GM19468 (cell line): Measurements from ENCODE around the gene ST6GALNAC3.

Experiments used
- ATAC-seq: cut with Tn5 transposase; IDR thresholded peaks from one replicate; pipeline ENCODE4 v1.9.1; 2021; ENCODE audit warnings: mild to moderate bottlenecking, moderate library complexity, moderate number of reproducible peaks; ENCODE audit not compliant: unreplicated experiment; ENCODE audit errors: extremely low read depth

Gene ST6GALNAC3

GRCh38 chr1:76381450-76382097 lies 307.0 kb downstream of the ST6GALNAC3 start:
- no peak for ATAC-seq

- no peak for ATAC-seq
These were observed 313.7 kb downstream of the ST6GALNAC3 start for GRCh38 chr1:76388261-76388660.

- no peak for ATAC-seq
These were observed 315.9 kb downstream of the ST6GALNAC3 start for GRCh38 chr1:76390456-76390855.

GRCh38 chr1:76395059-76395458 lies 320.5 kb downstream of the ST6GALNAC3 start:
- ATAC-seq, result no peak

- ATAC-seq, result no peak
These were observed 327.6 kb downstream of the ST6GALNAC3 start for GRCh38 chr1:76402128-76402527.

GRCh38 chr1:76408303-76408702 lies 333.8 kb downstream of the ST6GALNAC3 start:
- ATAC-seq, result no peak

GRCh38 chr1:76410499-76410898 lies 336.0 kb downstream of the ST6GALNAC3 start:
- no peak for ATAC-seq

- ATAC-seq, result no peak
These were observed 344.0 kb downstream of the ST6GALNAC3 start for GRCh38 chr1:76418531-76418930.

GRCh38 chr1:76419603-76420002 lies 345.1 kb downstream of the ST6GALNAC3 start:
- no peak for ATAC-seq

GRCh38 chr1:76425201-76426145 lies 350.9 kb downstream of the ST6GALNAC3 start:
- no peak for ATAC-seq

GRCh38 chr1:76426606-76427005 lies 352.1 kb downstream of the ST6GALNAC3 start:
- no peak for ATAC-seq

- ATAC-seq, result no peak
These were observed 353.5 kb downstream of the ST6GALNAC3 start for GRCh38 chr1:76428028-76428427.

- no peak for ATAC-seq
These were observed 356.0 kb downstream of the ST6GALNAC3 start for GRCh38 chr1:76430531-76430930.

GRCh38 chr1:76433526-76433925 lies 359.0 kb downstream of the ST6GALNAC3 start:
- no peak for ATAC-seq

- ATAC-seq, result no peak
These were observed 368.7 kb downstream of the ST6GALNAC3 start for GRCh38 chr1:76443217-76443616.

- ATAC-seq, result no peak
These were observed 370.2 kb downstream of the ST6GALNAC3 start for GRCh38 chr1:76444773-76445172.

- no peak for ATAC-seq
These were observed 375.7 kb downstream of the ST6GALNAC3 start for GRCh38 chr1:76450229-76450628.

- no peak for ATAC-seq
These were observed 388.7 kb downstream of the ST6GALNAC3 start for GRCh38 chr1:76463278-76463677.

GRCh38 chr1:76463849-76464248 lies 389.3 kb downstream of the ST6GALNAC3 start:
- no peak for ATAC-seq

- no peak for ATAC-seq
These were observed 390.5 kb downstream of the ST6GALNAC3 start for GRCh38 chr1:76465030-76465429.

GRCh38 chr1:76470166-76470565 lies 395.6 kb downstream of the ST6GALNAC3 start:
- ATAC-seq, result no peak
